ENCODE results near the gene LEP.

Gene LEP

DNA sequence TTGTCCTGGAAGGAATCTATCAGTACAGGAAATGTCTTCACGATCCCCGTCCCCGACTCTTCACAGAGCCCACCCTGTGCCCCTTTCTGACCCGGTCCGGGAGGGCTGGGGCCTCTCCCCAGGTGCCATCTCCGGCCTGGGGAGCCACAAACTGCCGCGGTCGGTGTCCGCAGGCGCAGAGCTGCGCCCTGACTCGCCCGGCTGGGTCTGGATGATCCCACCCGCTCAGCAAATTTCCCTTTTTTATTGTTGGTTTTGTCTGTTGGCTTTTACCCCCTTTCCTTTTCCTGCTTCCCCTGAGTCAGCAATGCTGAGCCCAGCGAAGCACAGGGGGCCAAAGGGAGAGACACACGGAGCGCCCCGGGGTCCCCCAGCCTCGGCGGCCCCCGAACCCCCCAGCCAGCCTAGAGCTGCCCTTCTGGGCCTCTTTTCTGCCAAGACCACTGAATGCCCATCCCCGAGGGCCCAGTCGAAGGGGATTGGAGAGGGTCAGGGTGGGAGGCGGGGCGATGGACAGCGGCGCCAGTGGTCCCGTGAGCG lies 30.9 kb downstream of the LEP start:
- H3K9me3 Mint-ChIP-seq, result no peaks in the 10 kb centered on the region
- TF ChIP-seq, protein P1, sequence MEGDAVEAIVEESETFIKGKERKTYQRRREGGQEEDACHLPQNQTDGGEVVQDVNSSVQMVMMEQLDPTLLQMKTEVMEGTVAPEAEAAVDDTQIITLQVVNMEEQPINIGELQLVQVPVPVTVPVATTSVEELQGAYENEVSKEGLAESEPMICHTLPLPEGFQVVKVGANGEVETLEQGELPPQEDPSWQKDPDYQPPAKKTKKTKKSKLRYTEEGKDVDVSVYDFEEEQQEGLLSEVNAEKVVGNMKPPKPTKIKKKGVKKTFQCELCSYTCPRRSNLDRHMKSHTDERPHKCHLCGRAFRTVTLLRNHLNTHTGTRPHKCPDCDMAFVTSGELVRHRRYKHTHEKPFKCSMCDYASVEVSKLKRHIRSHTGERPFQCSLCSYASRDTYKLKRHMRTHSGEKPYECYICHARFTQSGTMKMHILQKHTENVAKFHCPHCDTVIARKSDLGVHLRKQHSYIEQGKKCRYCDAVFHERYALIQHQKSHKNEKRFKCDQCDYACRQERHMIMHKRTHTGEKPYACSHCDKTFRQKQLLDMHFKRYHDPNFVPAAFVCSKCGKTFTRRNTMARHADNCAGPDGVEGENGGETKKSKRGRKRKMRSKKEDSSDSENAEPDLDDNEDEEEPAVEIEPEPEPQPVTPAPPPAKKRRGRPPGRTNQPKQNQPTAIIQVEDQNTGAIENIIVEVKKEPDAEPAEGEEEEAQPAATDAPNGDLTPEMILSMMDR (IDR thresholded peaks at IDR 0.05; ENCODE audit: unreplicated experiment in 3 of 3), result no peak
- no peak overlapping the region for H3K27ac Mint-ChIP-seq

DNA sequence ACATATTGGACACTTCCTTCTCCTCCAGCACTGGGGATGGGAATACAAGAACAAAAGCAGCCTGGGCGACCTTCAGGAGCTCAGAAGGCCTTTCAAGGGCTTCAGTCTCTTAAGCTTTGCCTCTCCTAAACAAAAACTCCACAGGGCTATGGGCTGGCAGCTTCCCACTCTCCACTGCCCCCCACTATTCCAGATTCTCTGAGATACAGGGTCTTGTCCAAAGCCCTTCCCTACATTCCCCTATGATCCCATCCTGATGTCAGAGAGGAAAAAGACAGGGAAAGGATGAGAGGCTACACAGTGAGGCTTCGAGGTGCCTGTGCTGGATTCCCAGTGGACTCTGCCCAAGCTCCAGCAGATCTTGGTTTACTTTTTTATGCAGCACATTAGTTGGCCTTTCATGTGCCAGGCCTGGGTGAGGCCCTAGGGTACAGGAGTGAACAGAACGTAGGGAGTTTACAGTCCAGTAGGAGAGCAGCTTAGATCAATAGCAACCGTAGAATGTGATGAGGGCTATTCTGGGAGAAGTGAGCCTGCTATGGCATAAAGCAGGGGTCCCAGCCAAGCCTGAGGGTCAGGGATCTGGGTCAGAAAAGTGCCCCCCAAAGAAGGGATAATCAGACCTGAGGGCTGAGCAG lies 33.3 kb downstream of the LEP start:
- no peaks in the 10 kb centered on the region for H3K4me1 Mint-ChIP-seq
- TF ChIP-seq, protein P1 (IDR thresholded peaks at IDR 0.05; ENCODE audit: unreplicated experiment in 3 of 3), result no peak
- H3K4me3 Mint-ChIP-seq, result no peak overlapping the region
- peaks cover 9% of the 10 kb centered on the region for H3K36me3 Mint-ChIP-seq (ENCODE audit: low read depth)
- no peak overlapping the region for H3K27ac Mint-ChIP-seq
- H3K9me3 Mint-ChIP-seq, result peaks cover 7% of the 10 kb centered on the region
- no peaks in the 10 kb centered on the region for H3K27me3 Mint-ChIP-seq (ENCODE audit: low read depth)

More for the DNA sequence above, 30.9 kb downstream of the LEP start:
- Mint-ChIP-seq H3K36me3 (ENCODE audit: low read depth) (no peaks in the 10 kb centered on the region), H3K4me3 (no peak overlapping the region), H3K4me1 (peaks cover 21% of the 10 kb centered on the region), H3K27me3 (ENCODE audit: low read depth) (no peaks in the 10 kb centered on the region)

DNA sequence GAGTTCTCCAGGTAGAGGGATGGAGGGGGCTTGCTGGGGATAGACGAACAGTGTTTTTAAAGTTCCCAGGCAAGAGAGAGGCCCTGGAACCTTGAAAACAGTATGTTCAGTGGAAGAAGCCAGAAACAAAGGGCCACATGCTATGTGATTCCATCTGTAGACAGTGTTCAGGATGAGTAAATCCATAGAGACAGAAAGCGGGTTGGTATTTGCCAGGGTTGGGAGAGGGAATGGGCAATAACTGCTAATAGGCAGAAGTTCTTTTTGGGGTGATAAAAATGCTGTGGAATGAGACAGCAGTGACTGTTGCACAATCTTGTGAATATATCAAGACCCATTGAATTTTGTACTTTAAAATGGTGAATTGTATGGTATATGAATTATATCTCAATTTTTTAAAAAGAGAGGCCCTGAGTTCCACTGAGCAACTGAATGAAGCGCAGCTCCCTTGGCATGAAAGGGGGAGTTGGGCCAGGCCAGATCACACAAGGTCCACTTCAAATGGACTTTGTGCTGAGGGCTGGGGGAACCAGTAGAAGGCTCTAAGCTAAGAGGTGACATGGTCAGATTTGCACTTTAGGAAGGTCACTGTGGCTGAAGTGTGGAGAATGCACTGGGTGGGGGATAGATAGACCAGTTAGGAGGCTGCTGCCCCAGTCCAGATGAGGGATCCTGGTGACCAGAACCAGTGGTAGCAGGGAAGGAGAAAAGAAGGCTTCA lies 34.0 kb downstream of the LEP start:
- Mint-ChIP-seq H3K9me3 (peaks cover 13% of the 10 kb centered on the region), H3K36me3 (ENCODE audit: low read depth) (peaks cover 14% of the 10 kb centered on the region), H3K27ac (no peak overlapping the region), H3K27me3 (ENCODE audit: low read depth) (no peaks in the 10 kb centered on the region), H3K4me1 (no peaks in the 10 kb centered on the region), H3K4me3 (no peak overlapping the region)
- TF ChIP-seq, protein P1 (IDR thresholded peaks at IDR 0.05; ENCODE audit: unreplicated experiment in 3 of 3), result no peak

DNA sequence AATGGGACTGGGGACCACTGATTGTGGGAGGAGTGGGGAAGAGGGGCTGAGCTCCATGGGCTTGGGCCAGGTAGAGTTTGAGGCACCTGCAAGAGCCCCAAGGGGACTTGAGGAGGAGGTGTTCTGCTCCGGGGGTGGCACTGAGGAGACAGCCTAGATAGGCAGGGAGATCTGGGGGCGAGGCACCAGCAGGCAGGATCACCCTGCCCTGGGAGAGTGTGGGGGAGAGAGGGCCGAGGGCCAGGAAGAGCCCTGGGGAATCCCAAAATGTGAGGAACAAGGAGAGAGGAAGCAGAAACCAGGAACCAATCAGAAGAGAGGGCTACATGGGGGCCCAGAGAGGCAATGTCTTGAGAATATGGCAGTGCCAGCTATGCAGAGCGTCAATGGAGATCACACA lies 34.6 kb downstream of the LEP start:
- Mint-ChIP-seq H3K4me3 (no peak overlapping the region), H3K27ac (no peak overlapping the region), H3K4me1 (no peaks in the 10 kb centered on the region), H3K36me3 (ENCODE audit: low read depth) (peaks cover 16% of the 10 kb centered on the region), H3K27me3 (ENCODE audit: low read depth) (no peaks in the 10 kb centered on the region), H3K9me3 (peaks cover 16% of the 10 kb centered on the region)
- TF ChIP-seq, protein P1 (IDR thresholded peaks at IDR 0.05; ENCODE audit: unreplicated experiment in 3 of 3), result no peak

DNA sequence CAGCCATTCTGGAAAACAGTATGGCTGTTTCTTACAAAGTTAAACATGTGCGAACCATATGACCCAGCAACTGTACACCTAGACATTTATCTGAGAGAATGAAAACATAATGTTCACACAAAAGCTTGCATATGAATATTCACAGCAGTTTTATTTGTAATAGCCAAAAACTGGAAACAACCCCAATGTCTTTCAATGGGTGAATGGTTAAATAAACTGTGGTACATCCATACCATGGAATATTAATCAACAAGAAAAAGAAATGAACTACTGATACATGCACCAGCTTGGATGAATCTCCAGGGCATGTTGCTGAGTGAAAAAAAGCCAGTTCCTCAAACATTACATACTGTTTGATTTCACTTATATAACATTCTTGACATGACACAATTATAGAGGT lies 37.3 kb downstream of the LEP start:
- Mint-ChIP-seq H3K4me1 (no peaks in the 10 kb centered on the region), H3K4me3 (no peak overlapping the region), H3K9me3 (peaks cover 16% of the 10 kb centered on the region), H3K27ac (no peak overlapping the region), H3K27me3 (ENCODE audit: low read depth) (no peaks in the 10 kb centered on the region), H3K36me3 (ENCODE audit: low read depth) (peaks cover 16% of the 10 kb centered on the region)
- TF ChIP-seq, protein P1 (IDR thresholded peaks at IDR 0.05; ENCODE audit: unreplicated experiment in 3 of 3), result no peak
